GDM1 (cell line): Measurements from ENCODE around the gene KRTAP12-1.
"Not testable (repeated sequence)": the region's sequence is repeated elsewhere in the genome, so short reads cannot be mapped to it uniquely, and the experiment has no call there.

Source experiments
- DNase-seq: peaks from one replicate; lab custom pipeline; 2025; lab: John Stamatoyannopoulos, UW

KRTAP12-1 gene

GRCh38 chr21:44697811-44698734 lies 16.1 kb upstream of the KRTAP12-1 start:
- DNase-seq = no peak

GRCh38 chr21:44697172-44697810 lies 15.3 kb upstream of the KRTAP12-1 start, which contains the start of gene KRTAP10-12:
TSS of gene KRTAP10-12 (plus strand) at chr21:44697172. CDS start at chr21:44697202, 30 bp downstream.
- DNase-seq = not testable (repeated sequence)

- DNase-seq = no peak
Measured at GRCh38 chr21:44696572-44696971, 14.6 kb upstream of the KRTAP12-1 start.

- DNase-seq = no peak
Measured at GRCh38 chr21:44695641-44696040, 13.7 kb upstream of the KRTAP12-1 start.

- DNase-seq = no peak
Measured at GRCh38 chr21:44695184-44695583, 13.2 kb upstream of the KRTAP12-1 start.

- no peak for DNase-seq
Measured at GRCh38 chr21:44694776-44695175, 12.8 kb upstream of the KRTAP12-1 start.

GRCh38 chr21:44692798-44693512 lies 11.0 kb upstream of the KRTAP12-1 start:
- DNase-seq = no peak

GRCh38 chr21:44691686-44692085 lies 9.7 kb upstream of the KRTAP12-1 start:
- DNase-seq = no peak

GRCh38 chr21:44689740-44690139 lies 7.8 kb upstream of the KRTAP12-1 start:
- not testable (repeated sequence) for DNase-seq

- no peak for DNase-seq
Measured at GRCh38 chr21:44687671-44688070, 5.7 kb upstream of the KRTAP12-1 start.

- no peak for DNase-seq
Measured at GRCh38 chr21:44686843-44687561, 5.0 kb upstream of the KRTAP12-1 start.

GRCh38 chr21:44686000-44686781 lies 4.2 kb upstream of the KRTAP12-1 start:
- no peak for DNase-seq

GRCh38 chr21:44685050-44685449 lies 3.1 kb upstream of the KRTAP12-1 start:
- DNase-seq = not testable (repeated sequence)

- no peak for DNase-seq
Measured at GRCh38 chr21:44684483-44684882, 2.5 kb upstream of the KRTAP12-1 start.

- no peak for DNase-seq
Measured at GRCh38 chr21:44684077-44684476, 2.1 kb upstream of the KRTAP12-1 start.

GRCh38 chr21:44682580-44683151 lies 703 bp upstream of the KRTAP12-1 start:
- DNase-seq = no peak

GRCh38 chr21:44681152-44681551 lies 811 bp downstream of the KRTAP12-1 start:
- DNase-seq = no peak

- DNase-seq = no peak
Measured at GRCh38 chr21:44677881-44678280, 4.1 kb downstream of the KRTAP12-1 start.

GRCh38 chr21:44671911-44672310 lies 10.1 kb downstream of the KRTAP12-1 start:
- no peak for DNase-seq

- no peak for DNase-seq
Measured at GRCh38 chr21:44670642-44671432, 11.1 kb downstream of the KRTAP12-1 start.
